ENCODE data around the gene CCDC57. TPM values are rescaled to one million over a fixed set of nuclear protein-coding genes. Genes with fewer than 3 reads are reported as not detected.

Gene CCDC57
- total RNA-seq, 1 experiment from 2014 or later: 140 TPM

GRCh38 chr17:82231312-82231561 is 18.6 kb upstream of the CCDC57 start:
- Histone ChIP-seq H3K4me1 (replicated peaks; ENCODE audit: insufficient read depth) (peaks cover 41% of the 10 kb centered on the region), H3K79me2 (ENCODE audit: low read depth) (peaks cover 58% of the 10 kb centered on the region), H3K27me3 (ENCODE audit: insufficient read depth, low read depth) (no peaks in the 10 kb centered on the region), H2AFZ (no peak overlapping the region), H3K9me3 (ENCODE audit: insufficient read depth, low read depth) (no peaks in the 10 kb centered on the region), H3F3A (ENCODE audit: insufficient read depth, low read depth) (peaks cover 31% of the 10 kb centered on the region; the same call in 1 of the 2 replicates), H3K27ac (peak overlapping the region; percentile 16; the same call in 1 of the 2 replicates), H3K4me2 (peak overlapping the region; percentile 79), H3K9me2 (ENCODE audit: insufficient read depth) (no peaks in the 10 kb centered on the region), H3K36me3 (ENCODE audit: low read depth) (no peaks in the 10 kb centered on the region), H3K4me3 (peak overlapping the region; percentile 72), H4K20me1 (ENCODE audit: insufficient read depth) (peaks cover 41% of the 10 kb centered on the region)
- intact Hi-C loops (cut with micrococcal nuclease; ENCODE audit: unreplicated experiment): loop anchor here (2.0 to 10.0 kb wide), 3 partner anchors 14 to 264 kb away; no protein-coding TSS in a partner anchor
- POLR2A ChIA-PET (ENCODE audit: unreplicated experiment): no interaction called here
- BruUV-seq (replicated peaks): no TSS peak
- DNase-seq: no peak
- CTCF ChIA-PET: no interaction called here
- TF ChIP-seq CTCF (conservative IDR thresholded peaks at IDR 0.05) (no peak), EZH2 (IDR thresholded peaks at IDR 0.05; ENCODE audit: low read depth) (no peak)

GRCh38 chr17:82230609-82231311 is 18.1 kb upstream of the CCDC57 start:
- Histone ChIP-seq H4K20me1 (ENCODE audit: insufficient read depth) (peaks cover 37% of the 10 kb centered on the region), H3K4me1 (replicated peaks; ENCODE audit: insufficient read depth) (peaks cover 39% of the 10 kb centered on the region), H2AFZ (no peak overlapping the region), H3F3A (ENCODE audit: insufficient read depth, low read depth) (peaks cover 26% of the 10 kb centered on the region; the same call in 1 of the 2 replicates), H3K4me2 (peak overlapping the region; percentile 79), H3K36me3 (ENCODE audit: low read depth) (no peaks in the 10 kb centered on the region), H3K9me2 (ENCODE audit: insufficient read depth) (no peaks in the 10 kb centered on the region), H3K27ac (peak overlapping the region; percentile 32; the same call in 1 of the 2 replicates), H3K79me2 (ENCODE audit: low read depth) (peaks cover 58% of the 10 kb centered on the region), H3K9me3 (ENCODE audit: insufficient read depth, low read depth) (no peaks in the 10 kb centered on the region), H3K4me3 (peak overlapping the region; percentile 72), H3K27me3 (ENCODE audit: insufficient read depth, low read depth) (no peaks in the 10 kb centered on the region)
- ChIA-PET POLR2A (ENCODE audit: unreplicated experiment) (interaction anchor here (0.6 to 0.7 kb wide), 2 partner anchors 103 to 896 kb away, joined by 4 to 5 read pairs; partner anchors contain the start of gene SECTM1), CTCF (no interaction called here)
- no peak for TF ChIP-seq EZH2 (IDR thresholded peaks at IDR 0.05; ENCODE audit: low read depth)
- TF ChIP-seq CTCF (conservative IDR thresholded peaks at IDR 0.05): peak; percentile 46
- intact Hi-C loops (cut with micrococcal nuclease; ENCODE audit: unreplicated experiment): loop anchor here (2.0 to 10.0 kb wide), 3 partner anchors 14 to 264 kb away; no protein-coding TSS in a partner anchor
- peak in 1 of 2 experiments; percentile 85 for DNase-seq
- BruUV-seq (replicated peaks): no TSS peak

GRCh38 chr17:82229698-82230608 is 17.3 kb upstream of the CCDC57 start:
- Histone ChIP-seq H3K4me1 (replicated peaks; ENCODE audit: insufficient read depth) (peaks cover 31% of the 10 kb centered on the region), H3K36me3 (ENCODE audit: low read depth) (no peaks in the 10 kb centered on the region), H3K27ac (peak overlapping the region; percentile 32; the same call in 1 of the 2 replicates), H2AFZ (no peak overlapping the region), H3K4me3 (peak overlapping the region; percentile 72), H3K79me2 (ENCODE audit: low read depth) (peaks cover 52% of the 10 kb centered on the region), H4K20me1 (ENCODE audit: insufficient read depth) (peaks cover 29% of the 10 kb centered on the region), H3F3A (ENCODE audit: insufficient read depth, low read depth) (peaks cover 18% of the 10 kb centered on the region; the same call in 1 of the 2 replicates), H3K27me3 (ENCODE audit: insufficient read depth, low read depth) (no peaks in the 10 kb centered on the region), H3K9me2 (ENCODE audit: insufficient read depth) (no peaks in the 10 kb centered on the region), H3K4me2 (peak overlapping the region; percentile 79), H3K9me3 (ENCODE audit: insufficient read depth, low read depth) (no peaks in the 10 kb centered on the region)
- BruUV-seq (replicated peaks): TSS peak; percentile 77
- intact Hi-C loops (cut with micrococcal nuclease; ENCODE audit: unreplicated experiment): loop anchor here (1.0 to 10.0 kb wide), 4 partner anchors 13 to 265 kb away; no protein-coding TSS in a partner anchor
- DNase-seq: no peak
- TF ChIP-seq CTCF (conservative IDR thresholded peaks at IDR 0.05) (no peak), EZH2 (IDR thresholded peaks at IDR 0.05; ENCODE audit: low read depth) (no peak)
- POLR2A ChIA-PET (ENCODE audit: unreplicated experiment): no interaction called here
- CTCF ChIA-PET: no interaction called here

Data from PC-9 (cell line).